ENCODE measurements around the gene LHFPL3. TPM values are rescaled to one million over a fixed set of nuclear protein-coding genes. Genes with fewer than 3 reads are reported as not detected.

The LHFPL3 gene
- total RNA-seq, 1 experiment from 2014 or later, result not detected

GRCh38 chr7:104299323-104299722 is 29.1 kb upstream of the LHFPL3 start:
- H3K4me2 ChIP-seq (ENCODE audit: low read length), result no peak overlapping the region
- H3K9me2 ChIP-seq (ENCODE audit: insufficient read depth), result no peaks in the 10 kb centered on the region
- no peaks in the 10 kb centered on the region for H3K4me1 ChIP-seq (ENCODE audit: control insufficient read depth in 1 of 2, insufficient read depth in 2 of 2, low read length in 2 of 2)
- intact Hi-C loops (cut with micrococcal nuclease), result no loop called here
- H3K36me3 ChIP-seq (ENCODE audit: control insufficient read depth in 1 of 2, insufficient read depth in 2 of 2, low read length in 2 of 2), result no peaks in the 10 kb centered on the region
- peaks cover 23% of the 10 kb centered on the region for H3K27me3 ChIP-seq (ENCODE audit: insufficient read depth, low read length)
- no peak overlapping the region for H2AFZ ChIP-seq (ENCODE audit: low read depth, low read length, poor library complexity, severe bottlenecking)
- BruUV-seq (replicated peaks), result no TSS peak
- H3K27ac ChIP-seq (ENCODE audit: low read depth, low read length), result no peak overlapping the region
- ChIA-PET CTCF (no interaction called here), RAD21 (ENCODE audit: low non-redundant PET in 1 of 2, low total read pairs in 2 of 2, uncharacterized antibody in 2 of 2, unreplicated experiment in 2 of 2) (no interaction called here), POLR2A (no interaction called here)
- H3K79me2 ChIP-seq (ENCODE audit: insufficient read depth, low read length), result no peaks in the 10 kb centered on the region
- ATAC-seq, result no peak
- H3K4me3 ChIP-seq (replicated peaks in 1 of 2; ENCODE audit: low read depth in 1 of 2, low read length in 2 of 2), result no peak overlapping the region
- no peak for DNase-seq (ENCODE audit: low read depth, low spot score)
- no peaks in the 10 kb centered on the region for H3K9me3 ChIP-seq (ENCODE audit: control insufficient read depth in 1 of 2, insufficient read depth in 1 of 2, low read depth in 1 of 2, low read length in 2 of 2)
- no peak overlapping the region for H3K9ac ChIP-seq (ENCODE audit: low read length)
- no peaks in the 10 kb centered on the region for H4K20me1 ChIP-seq (ENCODE audit: insufficient read depth)
- TF ChIP-seq, protein P1, sequence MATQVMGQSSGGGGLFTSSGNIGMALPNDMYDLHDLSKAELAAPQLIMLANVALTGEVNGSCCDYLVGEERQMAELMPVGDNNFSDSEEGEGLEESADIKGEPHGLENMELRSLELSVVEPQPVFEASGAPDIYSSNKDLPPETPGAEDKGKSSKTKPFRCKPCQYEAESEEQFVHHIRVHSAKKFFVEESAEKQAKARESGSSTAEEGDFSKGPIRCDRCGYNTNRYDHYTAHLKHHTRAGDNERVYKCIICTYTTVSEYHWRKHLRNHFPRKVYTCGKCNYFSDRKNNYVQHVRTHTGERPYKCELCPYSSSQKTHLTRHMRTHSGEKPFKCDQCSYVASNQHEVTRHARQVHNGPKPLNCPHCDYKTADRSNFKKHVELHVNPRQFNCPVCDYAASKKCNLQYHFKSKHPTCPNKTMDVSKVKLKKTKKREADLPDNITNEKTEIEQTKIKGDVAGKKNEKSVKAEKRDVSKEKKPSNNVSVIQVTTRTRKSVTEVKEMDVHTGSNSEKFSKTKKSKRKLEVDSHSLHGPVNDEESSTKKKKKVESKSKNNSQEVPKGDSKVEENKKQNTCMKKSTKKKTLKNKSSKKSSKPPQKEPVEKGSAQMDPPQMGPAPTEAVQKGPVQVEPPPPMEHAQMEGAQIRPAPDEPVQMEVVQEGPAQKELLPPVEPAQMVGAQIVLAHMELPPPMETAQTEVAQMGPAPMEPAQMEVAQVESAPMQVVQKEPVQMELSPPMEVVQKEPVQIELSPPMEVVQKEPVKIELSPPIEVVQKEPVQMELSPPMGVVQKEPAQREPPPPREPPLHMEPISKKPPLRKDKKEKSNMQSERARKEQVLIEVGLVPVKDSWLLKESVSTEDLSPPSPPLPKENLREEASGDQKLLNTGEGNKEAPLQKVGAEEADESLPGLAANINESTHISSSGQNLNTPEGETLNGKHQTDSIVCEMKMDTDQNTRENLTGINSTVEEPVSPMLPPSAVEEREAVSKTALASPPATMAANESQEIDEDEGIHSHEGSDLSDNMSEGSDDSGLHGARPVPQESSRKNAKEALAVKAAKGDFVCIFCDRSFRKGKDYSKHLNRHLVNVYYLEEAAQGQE (IDR thresholded peaks at IDR 0.05; ENCODE audit: low read depth), result no peak
- TF ChIP-seq, protein P2, sequence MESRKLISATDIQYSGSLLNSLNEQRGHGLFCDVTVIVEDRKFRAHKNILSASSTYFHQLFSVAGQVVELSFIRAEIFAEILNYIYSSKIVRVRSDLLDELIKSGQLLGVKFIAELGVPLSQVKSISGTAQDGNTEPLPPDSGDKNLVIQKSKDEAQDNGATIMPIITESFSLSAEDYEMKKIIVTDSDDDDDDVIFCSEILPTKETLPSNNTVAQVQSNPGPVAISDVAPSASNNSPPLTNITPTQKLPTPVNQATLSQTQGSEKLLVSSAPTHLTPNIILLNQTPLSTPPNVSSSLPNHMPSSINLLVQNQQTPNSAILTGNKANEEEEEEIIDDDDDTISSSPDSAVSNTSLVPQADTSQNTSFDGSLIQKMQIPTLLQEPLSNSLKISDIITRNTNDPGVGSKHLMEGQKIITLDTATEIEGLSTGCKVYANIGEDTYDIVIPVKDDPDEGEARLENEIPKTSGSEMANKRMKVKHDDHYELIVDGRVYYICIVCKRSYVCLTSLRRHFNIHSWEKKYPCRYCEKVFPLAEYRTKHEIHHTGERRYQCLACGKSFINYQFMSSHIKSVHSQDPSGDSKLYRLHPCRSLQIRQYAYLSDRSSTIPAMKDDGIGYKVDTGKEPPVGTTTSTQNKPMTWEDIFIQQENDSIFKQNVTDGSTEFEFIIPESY (IDR thresholded peaks at IDR 0.05; ENCODE audit: extremely low read depth, insufficient replicate concordance, low read length), result no peak
- no peak for TF ChIP-seq TCF7L2 (IDR thresholded peaks at IDR 0.05; ENCODE audit: borderline replicate concordance, extremely low read depth, insufficient read depth, insufficient read length)
- TF ChIP-seq, protein P3, sequence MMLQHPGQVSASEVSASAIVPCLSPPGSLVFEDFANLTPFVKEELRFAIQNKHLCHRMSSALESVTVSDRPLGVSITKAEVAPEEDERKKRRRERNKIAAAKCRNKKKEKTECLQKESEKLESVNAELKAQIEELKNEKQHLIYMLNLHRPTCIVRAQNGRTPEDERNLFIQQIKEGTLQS (IDR thresholded peaks at IDR 0.05), result no peak
- TF ChIP-seq EGR1 (IDR thresholded peaks at IDR 0.05; ENCODE audit: low read depth), result no peak
- TF ChIP-seq CEBPB (IDR thresholded peaks at IDR 0.05; ENCODE audit: low read depth), result no peak
- no peak for TF ChIP-seq SIN3A (IDR thresholded peaks at IDR 0.05; ENCODE audit: low read depth)
- no peak for TF ChIP-seq RAD21 (IDR thresholded peaks at IDR 0.05; ENCODE audit: low read depth)
- no peak for TF ChIP-seq CTCF (IDR thresholded peaks at IDR 0.05 in 2 of 3, conservative IDR thresholded peaks at IDR 0.05 in 1 of 3; ENCODE audit: borderline replicate concordance in 1 of 3, insufficient read depth in 1 of 3, low read depth in 2 of 3, low read length in 2 of 3)
- TF ChIP-seq ELF1 (IDR thresholded peaks at IDR 0.05; ENCODE audit: borderline replicate concordance, low read depth), result no peak
- TF ChIP-seq SP1 (IDR thresholded peaks at IDR 0.05; ENCODE audit: low read depth), result no peak
- no peak for TF ChIP-seq SRF (IDR thresholded peaks at IDR 0.05; ENCODE audit: low read depth)
